Measurements from ENCODE around the gene SV2A.

GRCh38 chr1:149962039-149962647 lies 44.5 kb upstream of the SV2A start:
- TF ChIP-seq CTCF (IDR thresholded peaks at IDR 0.05): peak; percentile 56
- TF ChIP-seq STAT6 (CRISPR knock-in tag; conservative IDR thresholded peaks at IDR 0.05; ENCODE audit: low read depth): no peak
